Measurements from ENCODE around the gene GNAI1.

GNAI1 gene

GRCh38 chr7:80253237-80253636, 118.6 kb downstream of the GNAI1 start:
- no peak for DNase-seq (ENCODE audit: low read depth in 2 of 2)

- DNase-seq (ENCODE audit: low read depth in 2 of 2), result no peak
Observed at GRCh38 chr7:80253653-80254052, 119.0 kb downstream of the GNAI1 start.

- no peak for DNase-seq (ENCODE audit: low read depth in 2 of 2)
Observed at GRCh38 chr7:80255656-80256055, 121.0 kb downstream of the GNAI1 start.

GRCh38 chr7:80257756-80258155, 123.1 kb downstream of the GNAI1 start:
- no peak for DNase-seq (ENCODE audit: low read depth in 2 of 2)

GRCh38 chr7:80260606-80261005, 126.0 kb downstream of the GNAI1 start:
- no peak for DNase-seq (ENCODE audit: low read depth in 2 of 2)

GRCh38 chr7:80263333-80263732, 128.7 kb downstream of the GNAI1 start:
- no peak for DNase-seq (ENCODE audit: low read depth in 2 of 2)

- DNase-seq (ENCODE audit: low read depth in 2 of 2), result no peak
Observed at GRCh38 chr7:80263821-80264220, 129.2 kb downstream of the GNAI1 start.

- no peak for DNase-seq (ENCODE audit: low read depth in 2 of 2)
Observed at GRCh38 chr7:80264769-80265495, 130.3 kb downstream of the GNAI1 start.

- DNase-seq (ENCODE audit: low read depth in 2 of 2), result no peak
Observed at GRCh38 chr7:80272560-80273239, 138.1 kb downstream of the GNAI1 start.

GRCh38 chr7:80273327-80273726, 138.7 kb downstream of the GNAI1 start:
- DNase-seq (ENCODE audit: low read depth in 2 of 2), result no peak

- no peak for DNase-seq (ENCODE audit: low read depth in 2 of 2)
Observed at GRCh38 chr7:80275192-80275605, 140.6 kb downstream of the GNAI1 start.

All from stimulated activated CD4-positive, alpha-beta T cell treated with anti-CD3 and anti-CD28 coated beads, Interleukin-15, amount 100 ng/mL, for 48 hours (primary cell).